Vagina (tissue), 2 donors: ENCODE data around the gene MT1A. TPM values are rescaled to one million over a fixed set of nuclear protein-coding genes. Genes with fewer than 3 reads are reported as not detected.
A peak's percentile ranks its signal among the peaks of the same experiment; 100 is the strongest.

Experiments
- DNase-seq, 2 donors: peaks; one replicate each; pipeline ENCODE4 v3.0.0-alpha.2; 2017; ENCODE audit errors: extremely low spot score in 2 of 2
- H3K27ac ChIP-seq: fragments of 200-600 bp; sonication (generic); one replicate; pipeline ENCODE4 v1.5.1; 2019
- H3K27me3 ChIP-seq: fragments of 200-600 bp; sonication (generic); one replicate; pipeline ENCODE4 v1.5.1; 2019
- H3K36me3 ChIP-seq, 2 donors: fragments of 200-600 bp; sonication (generic); one replicate each; pipeline ENCODE4 v1.5.1; 2017 to 2019
- H3K4me1 ChIP-seq: fragments of 200-600 bp; sonication (generic); one replicate; pipeline ENCODE4 v1.5.1; 2019
- H3K4me3 ChIP-seq, 2 donors: fragments of 200-600 bp; sonication (generic); 1 replicate in 1 of 2; 2 replicates in 1 of 2; pipeline ENCODE4 v1.5.1; 2016 to 2019
- H3K9me3 ChIP-seq: fragments of 200-600 bp; sonication (generic); one replicate; pipeline ENCODE4 v1.5.1; 2019
- POLR2A ChIP-seq, 2 donors: fragments of 450-650 bp; IDR thresholded peaks; one replicate each; pipeline ENCODE4 v1.6.1; 2017; ENCODE audit warnings: antibody characterized with exemption in 2 of 2, mild to moderate bottlenecking in 2 of 2, moderate library complexity in 2 of 2
- POLR2AphosphoS5 ChIP-seq, 2 donors: sonication (generic); formaldehyde crosslinking; IDR thresholded peaks; one replicate each; pipeline ENCODE4 v1.9.0; 2017; ENCODE audit warnings: antibody characterized with exemption in 2 of 2, mild to moderate bottlenecking in 2 of 2, low read depth in 1 of 2; ENCODE audit not compliant: insufficient read depth in 1 of 2
- intact Hi-C: fragments of 100-400 bp; cut with DNase I; formaldehyde crosslinking; loops from one replicate; pipeline ENCODE4 v1.15.1; 2023
- total RNA-seq: library from RNA; depleted of rRNA; stranded (reverse); fragments of >200 nt; gene quantifications from one replicate; pipeline ENCODE4 v1.2.3, GENCODE V29; 2016
- TF ChIP-seq, protein P1 (sequence below), 3 experiments: fragments of 450-650 bp in 2 of 3; fragments of 200-600 bp in 1 of 3; sonication (generic) in 1 of 3; IDR thresholded peaks; one replicate each; pipeline ENCODE4 v1.5.1; 2017 to 2019; ENCODE audit warnings: antibody characterized with exemption in 3 of 3, mild to moderate bottlenecking in 2 of 3, moderate library complexity in 2 of 3

MT1A gene
- total RNA-seq, 1 donor from 2014 or later = 110 TPM

DNA sequence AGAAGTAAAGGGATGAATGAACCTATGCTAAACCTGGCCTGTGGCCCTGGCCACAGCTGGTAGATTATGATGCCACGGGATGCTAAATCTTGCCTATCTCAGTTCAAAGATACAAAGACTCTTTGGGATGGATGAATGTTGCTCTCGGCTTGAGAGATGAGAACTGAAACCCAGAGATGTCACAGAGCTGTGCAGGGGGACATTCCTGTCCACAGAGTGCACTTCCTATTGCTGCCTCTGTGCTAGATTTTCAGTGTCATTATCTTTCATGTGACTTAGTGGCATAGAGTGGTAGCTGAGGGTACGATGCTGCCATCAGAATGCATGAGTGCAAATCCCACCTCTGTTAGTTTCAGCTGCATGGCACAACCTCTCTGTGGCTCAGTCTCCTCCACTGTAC lies 8.3 kb upstream of the MT1A start:
- H3K27me3 ChIP-seq = no peaks in the 10 kb centered on the region
- peaks cover 28% of the 10 kb centered on the region for H3K4me1 ChIP-seq
- intact Hi-C loops = no loop called here
- DNase-seq = no peak
- H3K36me3 ChIP-seq = no peaks in the 10 kb centered on the region
- H3K27ac ChIP-seq = no peak overlapping the region
- H3K9me3 ChIP-seq = no peaks in the 10 kb centered on the region
- no peak overlapping the region for H3K4me3 ChIP-seq
- TF ChIP-seq POLR2A (IDR thresholded peaks at IDR 0.05) (no peak), POLR2AphosphoS5 (IDR thresholded peaks at IDR 0.05; ENCODE audit: insufficient read depth in 1 of 2, low read depth in 1 of 2) (no peak)
- TF ChIP-seq, protein P1, sequence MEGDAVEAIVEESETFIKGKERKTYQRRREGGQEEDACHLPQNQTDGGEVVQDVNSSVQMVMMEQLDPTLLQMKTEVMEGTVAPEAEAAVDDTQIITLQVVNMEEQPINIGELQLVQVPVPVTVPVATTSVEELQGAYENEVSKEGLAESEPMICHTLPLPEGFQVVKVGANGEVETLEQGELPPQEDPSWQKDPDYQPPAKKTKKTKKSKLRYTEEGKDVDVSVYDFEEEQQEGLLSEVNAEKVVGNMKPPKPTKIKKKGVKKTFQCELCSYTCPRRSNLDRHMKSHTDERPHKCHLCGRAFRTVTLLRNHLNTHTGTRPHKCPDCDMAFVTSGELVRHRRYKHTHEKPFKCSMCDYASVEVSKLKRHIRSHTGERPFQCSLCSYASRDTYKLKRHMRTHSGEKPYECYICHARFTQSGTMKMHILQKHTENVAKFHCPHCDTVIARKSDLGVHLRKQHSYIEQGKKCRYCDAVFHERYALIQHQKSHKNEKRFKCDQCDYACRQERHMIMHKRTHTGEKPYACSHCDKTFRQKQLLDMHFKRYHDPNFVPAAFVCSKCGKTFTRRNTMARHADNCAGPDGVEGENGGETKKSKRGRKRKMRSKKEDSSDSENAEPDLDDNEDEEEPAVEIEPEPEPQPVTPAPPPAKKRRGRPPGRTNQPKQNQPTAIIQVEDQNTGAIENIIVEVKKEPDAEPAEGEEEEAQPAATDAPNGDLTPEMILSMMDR (IDR thresholded peaks at IDR 0.05) = no peak

GRCh38 chr16:56631197-56631596 lies 7.3 kb upstream of the MT1A start:
- no peak overlapping the region for H3K27ac ChIP-seq
- no peak for TF ChIP-seq POLR2A (IDR thresholded peaks at IDR 0.05)
- TF ChIP-seq, protein P1 (IDR thresholded peaks at IDR 0.05) = no peak
- no peak for TF ChIP-seq POLR2AphosphoS5 (IDR thresholded peaks at IDR 0.05; ENCODE audit: insufficient read depth in 1 of 2, low read depth in 1 of 2)
- H3K36me3 ChIP-seq = no peaks in the 10 kb centered on the region
- no peak overlapping the region for H3K4me3 ChIP-seq
- peaks cover 31% of the 10 kb centered on the region for H3K4me1 ChIP-seq
- intact Hi-C loops = no loop called here
- no peaks in the 10 kb centered on the region for H3K9me3 ChIP-seq
- no peak for DNase-seq
- no peaks in the 10 kb centered on the region for H3K27me3 ChIP-seq

- Histone ChIP-seq H3K4me1 (peaks cover 25% of the 10 kb centered on the region), H3K4me3 (peak overlapping the region; percentile 52 to 53), H3K36me3 (no peaks in the 10 kb centered on the region), H3K9me3 (no peaks in the 10 kb centered on the region), H3K27ac (peak overlapping the region; percentile 71), H3K27me3 (no peaks in the 10 kb centered on the region)
- no peak for TF ChIP-seq POLR2A (IDR thresholded peaks at IDR 0.05)
- no peak for TF ChIP-seq POLR2AphosphoS5 (IDR thresholded peaks at IDR 0.05; ENCODE audit: insufficient read depth in 1 of 2, low read depth in 1 of 2)
- TF ChIP-seq, protein P1 (IDR thresholded peaks at IDR 0.05) = no peak
- intact Hi-C loops = loop anchor here (2.0 kb wide), 1 partner anchor 23 kb away; the partner anchor contains the start of gene MT2A
- DNase-seq = no peak
Measured at GRCh38 chr16:56631832-56632155, 6.7 kb upstream of the MT1A start.

- peak within 1 kb of the TSS; percentile 71 for H3K27ac ChIP-seq
- H3K9me3 ChIP-seq = no peaks in the 10 kb centered on the region
- peak within 1 kb of the TSS; percentile 52 to 53 for H3K4me3 ChIP-seq
- TF ChIP-seq POLR2AphosphoS5 (IDR thresholded peaks at IDR 0.05; ENCODE audit: insufficient read depth in 1 of 2, low read depth in 1 of 2) (peak in 1 of 2 donors; percentile 77), POLR2A (IDR thresholded peaks at IDR 0.05) (peak in 1 of 2 donors; percentile 13)
- TF ChIP-seq, protein P1 (IDR thresholded peaks at IDR 0.05) = no peak
- H3K36me3 ChIP-seq = no peaks in the 10 kb centered on the region
- no peaks in the 10 kb centered on the region for H3K27me3 ChIP-seq
- intact Hi-C loops = loop anchor here (2.0 kb wide), 1 partner anchor 24 kb away; the partner anchor contains the start of gene MT2A
- DNase-seq = no peak
- H3K4me1 ChIP-seq = peaks cover 22% of the 10 kb centered on the region
Measured at GRCh38 chr16:56632156-56632847, 6.2 kb upstream of the MT1A start, which contains the start of gene MT1M. TSS of gene MT1M (plus strand) at chr16:56632659. CDS start at chr16:56632732, 73 bp downstream.

GRCh38 chr16:56632848-56633365 lies 5.6 kb upstream of the MT1A start:
- peak overlapping the region; percentile 71 for H3K27ac ChIP-seq
- DNase-seq = no peak
- H3K36me3 ChIP-seq = no peaks in the 10 kb centered on the region
- intact Hi-C loops = loop anchor here (2.0 kb wide), 1 partner anchor 24 kb away; the partner anchor contains the start of gene MT2A
- no peaks in the 10 kb centered on the region for H3K9me3 ChIP-seq
- peaks cover 22% of the 10 kb centered on the region for H3K4me1 ChIP-seq
- H3K4me3 ChIP-seq = peak overlapping the region; percentile 52 to 53
- no peak for TF ChIP-seq POLR2AphosphoS5 (IDR thresholded peaks at IDR 0.05; ENCODE audit: insufficient read depth in 1 of 2, low read depth in 1 of 2)
- TF ChIP-seq, protein P1 (IDR thresholded peaks at IDR 0.05) = no peak
- TF ChIP-seq POLR2A (IDR thresholded peaks at IDR 0.05) = no peak
- no peaks in the 10 kb centered on the region for H3K27me3 ChIP-seq
